GM12801 (cell line): Measurements from ENCODE around the gene TRIM65.

ENCODE experiments used
- TF ChIP-seq, protein P1 (sequence below): IDR thresholded peaks from one replicate; pipeline ENCODE4 v1.5.1; 2011; ENCODE audit warnings: control low read depth; ENCODE audit not compliant: insufficient read length; ENCODE audit errors: extremely low read depth

Gene TRIM65

DNA sequence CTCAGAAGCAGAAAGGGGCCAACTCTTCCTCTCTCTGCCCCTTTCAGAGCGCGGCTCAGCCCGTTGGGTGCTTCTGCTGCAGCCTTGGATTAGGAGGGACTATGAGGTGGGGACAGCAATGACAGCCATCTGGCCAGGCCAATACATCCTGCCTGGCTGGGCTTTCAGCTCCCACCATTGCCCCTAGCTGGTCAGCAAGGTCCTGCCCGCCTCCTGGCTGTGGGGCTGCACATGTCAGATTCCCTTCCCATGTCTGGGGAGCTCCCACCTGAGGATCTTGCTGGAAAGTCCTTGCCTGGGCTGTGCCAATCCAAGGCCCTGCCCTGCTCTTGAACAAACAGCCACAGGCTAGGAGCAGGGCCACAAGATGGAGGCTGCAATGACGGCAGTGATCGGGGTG lies 8.3 kb downstream of the TRIM65 start:
- TF ChIP-seq, protein P1, sequence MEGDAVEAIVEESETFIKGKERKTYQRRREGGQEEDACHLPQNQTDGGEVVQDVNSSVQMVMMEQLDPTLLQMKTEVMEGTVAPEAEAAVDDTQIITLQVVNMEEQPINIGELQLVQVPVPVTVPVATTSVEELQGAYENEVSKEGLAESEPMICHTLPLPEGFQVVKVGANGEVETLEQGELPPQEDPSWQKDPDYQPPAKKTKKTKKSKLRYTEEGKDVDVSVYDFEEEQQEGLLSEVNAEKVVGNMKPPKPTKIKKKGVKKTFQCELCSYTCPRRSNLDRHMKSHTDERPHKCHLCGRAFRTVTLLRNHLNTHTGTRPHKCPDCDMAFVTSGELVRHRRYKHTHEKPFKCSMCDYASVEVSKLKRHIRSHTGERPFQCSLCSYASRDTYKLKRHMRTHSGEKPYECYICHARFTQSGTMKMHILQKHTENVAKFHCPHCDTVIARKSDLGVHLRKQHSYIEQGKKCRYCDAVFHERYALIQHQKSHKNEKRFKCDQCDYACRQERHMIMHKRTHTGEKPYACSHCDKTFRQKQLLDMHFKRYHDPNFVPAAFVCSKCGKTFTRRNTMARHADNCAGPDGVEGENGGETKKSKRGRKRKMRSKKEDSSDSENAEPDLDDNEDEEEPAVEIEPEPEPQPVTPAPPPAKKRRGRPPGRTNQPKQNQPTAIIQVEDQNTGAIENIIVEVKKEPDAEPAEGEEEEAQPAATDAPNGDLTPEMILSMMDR: no peak

DNA sequence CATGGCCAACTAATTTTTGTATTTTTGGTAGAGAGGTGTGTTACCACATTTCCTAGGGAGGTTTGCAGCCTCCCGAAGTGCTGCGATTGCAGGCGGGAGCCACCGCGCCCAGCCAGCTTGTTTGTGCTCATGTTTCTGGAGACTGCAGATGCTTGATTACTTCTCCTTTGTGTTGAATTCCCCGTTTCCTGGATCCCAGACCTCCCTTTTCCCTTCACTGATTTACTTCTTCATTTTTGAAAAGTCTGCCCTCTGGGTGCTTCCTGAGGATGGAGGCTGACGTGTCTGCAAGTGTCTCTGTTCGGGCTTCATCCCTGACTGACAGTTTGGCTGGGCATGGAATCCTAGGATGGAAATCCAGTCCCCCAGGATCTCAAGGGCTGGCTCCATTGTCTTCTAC lies 11.3 kb downstream of the TRIM65 start:
- TF ChIP-seq, protein P1: no peak

DNA sequence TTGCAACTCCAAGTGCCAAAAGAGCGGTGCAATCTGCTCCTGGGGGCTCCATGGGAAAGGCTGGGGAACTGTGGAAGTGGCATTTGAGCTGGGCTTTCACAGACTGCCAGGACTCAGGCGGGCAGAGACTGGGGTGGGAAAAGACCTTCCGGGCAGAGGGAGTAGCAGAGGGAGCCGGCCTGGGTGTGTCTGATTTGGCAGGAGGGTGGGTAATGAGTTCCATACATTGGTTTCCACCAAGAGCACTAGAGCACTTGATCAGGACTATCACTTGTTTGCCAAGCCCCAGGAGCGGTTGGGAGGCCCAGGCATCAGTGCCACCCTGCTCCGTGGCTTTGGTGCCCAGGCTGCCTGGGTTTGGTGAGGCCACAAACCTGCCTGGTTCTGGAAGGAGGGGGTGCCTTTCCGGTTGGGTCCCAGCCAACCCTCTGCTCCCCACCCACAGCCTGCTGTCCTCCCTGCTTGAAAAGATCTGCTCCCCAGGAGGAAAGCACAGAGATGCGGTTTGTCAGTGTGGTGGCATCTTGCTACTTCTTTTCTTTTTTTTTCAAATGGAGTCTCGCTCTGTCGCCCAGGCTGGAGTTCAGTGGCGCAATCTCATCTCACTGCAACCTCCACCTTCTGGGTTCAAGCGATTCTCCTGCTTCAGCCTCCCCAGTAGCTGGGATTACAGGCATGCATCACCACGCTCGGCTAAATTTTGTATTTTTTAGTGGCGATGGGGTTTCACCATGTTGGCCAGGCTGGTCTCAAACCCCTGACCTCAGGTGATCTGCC lies 14.9 kb downstream of the TRIM65 start:
- TF ChIP-seq, protein P1: no peak

DNA sequence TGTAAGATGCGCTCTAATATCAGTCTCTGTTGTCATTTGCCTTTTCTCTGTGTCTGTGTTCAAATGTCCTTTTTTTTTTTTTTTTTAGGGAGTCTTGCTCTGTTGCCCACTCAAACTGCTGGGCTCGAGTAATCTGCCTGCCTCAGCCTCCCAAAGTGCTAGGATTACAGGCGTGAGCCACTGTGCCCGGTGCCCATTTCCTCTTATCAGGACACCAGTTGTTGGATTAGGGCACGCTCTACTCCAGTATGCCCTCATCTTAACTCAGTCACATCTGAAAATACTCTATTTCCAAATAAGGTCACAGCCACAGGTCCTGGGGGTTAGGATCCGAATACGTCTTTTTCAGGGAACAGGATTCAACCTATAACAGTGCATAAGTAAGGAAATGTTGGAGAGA lies 16.5 kb downstream of the TRIM65 start:
- TF ChIP-seq, protein P1: no peak

DNA sequence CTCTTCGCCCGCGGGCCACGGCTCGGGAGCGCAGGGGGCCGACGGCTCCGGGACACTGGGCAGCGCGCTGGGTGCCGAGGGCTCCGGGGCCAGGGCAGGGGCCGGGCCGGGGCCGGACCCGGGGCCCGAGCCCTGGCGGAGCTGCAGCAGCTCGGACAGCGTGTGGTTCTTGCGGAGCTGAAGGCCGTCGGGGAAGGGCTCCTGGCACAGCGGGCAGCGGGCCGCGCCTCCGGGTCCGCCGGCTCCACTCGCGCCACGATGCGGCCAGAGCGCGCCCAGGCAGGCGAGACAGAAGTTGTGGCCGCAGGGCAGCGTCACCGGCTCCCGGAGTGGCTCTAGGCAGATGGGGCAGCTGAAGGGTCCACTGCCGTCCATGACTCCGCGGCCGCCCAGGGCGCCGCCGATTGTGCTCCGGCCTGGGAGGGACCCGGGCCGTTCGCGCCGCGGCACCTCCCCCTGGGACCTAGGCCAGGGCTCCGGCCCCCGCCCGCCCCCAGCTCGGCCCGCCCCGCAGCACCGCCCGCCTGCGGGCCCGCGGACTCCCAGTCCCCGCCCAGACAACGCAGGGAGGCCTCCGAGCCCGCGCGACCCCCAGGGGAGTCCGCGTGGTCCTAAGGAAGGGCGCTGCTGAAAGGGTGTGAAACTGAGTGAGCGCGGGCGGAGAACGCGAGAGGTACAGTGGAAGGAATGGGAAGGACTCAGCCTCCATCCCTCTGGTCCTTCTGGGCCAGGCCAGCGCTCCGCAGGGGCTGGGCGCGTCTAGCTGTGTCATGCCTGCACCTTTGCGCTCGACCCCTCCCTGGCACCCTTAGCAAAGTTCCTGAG lies 18.4 kb downstream of the TRIM65 start, which contains the start of gene TRIM47:
TRIM47 (minus strand) TSS at position 408 of the 825 bp plus-strand sequence; CDS start at position 375, 33 bp downstream.
- TF ChIP-seq, protein P1: no peak

DNA sequence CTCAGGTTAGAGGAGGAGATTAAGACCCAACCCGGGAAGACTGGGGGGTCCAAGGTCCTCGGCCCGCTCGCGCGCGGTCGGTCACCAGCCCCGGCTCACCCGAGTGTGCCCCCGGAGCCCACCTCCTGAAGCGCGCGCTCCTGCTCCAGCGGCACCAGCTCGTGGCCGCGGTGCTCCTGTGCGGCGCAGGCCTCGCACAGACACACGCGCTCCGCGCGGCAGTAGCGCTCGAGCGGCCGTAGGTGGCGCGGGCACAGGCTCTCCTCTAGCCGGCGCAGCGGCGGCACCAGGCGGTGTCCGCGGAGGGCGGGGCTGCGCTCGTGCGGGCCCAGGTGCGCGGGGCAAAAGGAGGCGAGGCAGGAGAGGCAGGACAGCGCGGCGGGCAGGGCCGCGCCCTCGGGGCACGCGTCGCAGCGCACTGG lies 19.0 kb downstream of the TRIM65 start:
- TF ChIP-seq, protein P1: no peak

DNA sequence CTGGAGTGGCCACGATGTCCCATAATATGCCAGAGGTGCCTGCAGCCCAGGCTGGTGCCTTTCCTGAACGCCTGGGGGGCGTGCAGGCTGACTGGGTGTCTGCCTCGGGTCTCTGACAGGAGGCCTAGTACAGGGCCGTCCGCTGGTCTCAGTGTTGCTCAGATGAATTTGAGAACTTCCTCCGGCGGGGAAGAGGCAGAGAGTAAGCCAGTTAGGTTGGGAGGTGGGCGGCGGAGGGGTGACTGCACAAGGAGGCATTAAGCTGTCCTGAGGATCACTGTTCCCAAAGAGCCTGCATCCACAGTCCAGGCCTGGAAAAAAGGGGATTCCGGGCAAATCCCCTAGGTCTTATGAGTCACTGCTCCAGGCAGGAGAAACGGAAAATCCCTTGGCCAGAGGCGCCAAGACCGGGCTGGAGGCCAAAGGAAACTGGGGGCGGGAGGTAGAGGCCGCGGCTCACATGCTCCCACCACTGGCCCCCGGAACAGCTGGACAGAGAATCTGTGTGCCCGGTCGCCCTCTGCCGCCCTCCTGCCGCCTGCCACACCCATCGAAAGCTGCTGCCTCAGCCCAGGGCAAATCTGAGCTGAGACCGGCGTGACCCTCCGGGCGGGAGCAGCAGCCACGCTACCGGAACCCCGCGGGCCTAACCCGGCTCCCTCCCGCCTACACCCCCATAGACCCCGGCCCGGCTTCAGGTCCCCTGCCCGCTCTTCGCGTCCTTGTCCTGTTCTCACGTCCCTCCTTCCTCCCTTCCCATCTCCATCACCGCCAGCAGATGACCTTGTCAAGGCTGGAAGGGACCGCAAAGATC lies 19.6 kb downstream of the TRIM65 start:
- TF ChIP-seq, protein P1: no peak
